ENCODE results near the gene EPHA8.

The EPHA8 gene

GRCh38 chr1:22537441-22538139 is 25.7 kb upstream of the EPHA8 start:
- no peak for DNase-seq

GRCh38 chr1:22539510-22540118 is 23.7 kb upstream of the EPHA8 start:
- DNase-seq = no peak

- DNase-seq = no peak
Observed at GRCh38 chr1:22540337-22540736, 23.0 kb upstream of the EPHA8 start.

GRCh38 chr1:22542886-22543285 is 20.4 kb upstream of the EPHA8 start:
- no peak for DNase-seq

- no peak for DNase-seq
Observed at GRCh38 chr1:22543679-22544078, 19.6 kb upstream of the EPHA8 start.

GRCh38 chr1:22544606-22545005 is 18.7 kb upstream of the EPHA8 start:
- no peak for DNase-seq

GRCh38 chr1:22545141-22545540 is 18.1 kb upstream of the EPHA8 start:
- no peak for DNase-seq

GRCh38 chr1:22547186-22547817 is 16.0 kb upstream of the EPHA8 start:
- DNase-seq = no peak

- no peak for DNase-seq
Observed at GRCh38 chr1:22547818-22548462, 15.3 kb upstream of the EPHA8 start.

GRCh38 chr1:22550021-22550420 is 13.3 kb upstream of the EPHA8 start:
- no peak for DNase-seq

- DNase-seq = no peak
Observed at GRCh38 chr1:22551591-22551990, 11.7 kb upstream of the EPHA8 start.

GRCh38 chr1:22552021-22552420 is 11.3 kb upstream of the EPHA8 start:
- no peak for DNase-seq

- no peak for DNase-seq
Observed at GRCh38 chr1:22553104-22553880, 10.0 kb upstream of the EPHA8 start.

- DNase-seq = no peak
Observed at GRCh38 chr1:22553991-22554522, 9.2 kb upstream of the EPHA8 start.

- DNase-seq = no peak
Observed at GRCh38 chr1:22555371-22555656, 8.0 kb upstream of the EPHA8 start.

GRCh38 chr1:22556391-22557104 is 6.7 kb upstream of the EPHA8 start:
- DNase-seq = no peak

GRCh38 chr1:22557341-22557950 is 5.8 kb upstream of the EPHA8 start:
- no peak for DNase-seq

- no peak for DNase-seq
Observed at GRCh38 chr1:22563671-22564602, 648 bp downstream of the EPHA8 start.

- no peak for DNase-seq
Observed at GRCh38 chr1:22566161-22566560, 2.9 kb downstream of the EPHA8 start.

- no peak for DNase-seq
Observed at GRCh38 chr1:22567197-22567596, 3.9 kb downstream of the EPHA8 start.

GRCh38 chr1:22567994-22568393 is 4.7 kb downstream of the EPHA8 start:
- no peak for DNase-seq
